ENCODE data around the gene FOXF1.

The FOXF1 gene

GRCh38 chr16:86524029-86524428, 13.7 kb downstream of the FOXF1 start:
- H3K27ac ChIP-seq = no peak overlapping the region
- no peak for TF ChIP-seq CTCF (conservative IDR thresholded peaks at IDR 0.05; ENCODE audit: low read depth)
- ChIA-PET POLR2A (ENCODE audit: low non-redundant PET) (no interaction called here), CTCF (no interaction called here)
- DNase-seq (ENCODE audit: low spot score) = no peak

- TF ChIP-seq CTCF (conservative IDR thresholded peaks at IDR 0.05; ENCODE audit: low read depth) = no peak
- ChIA-PET CTCF (no interaction called here), POLR2A (ENCODE audit: low non-redundant PET) (no interaction called here)
- no peak overlapping the region for H3K27ac ChIP-seq
- no peak for DNase-seq (ENCODE audit: low spot score)
Observed at GRCh38 chr16:86525696-86526095, 15.4 kb downstream of the FOXF1 start.

GRCh38 chr16:86527366-86527765, 17.0 kb downstream of the FOXF1 start:
- POLR2A ChIA-PET (ENCODE audit: low non-redundant PET) = no interaction called here
- no peak for DNase-seq (ENCODE audit: low spot score)
- TF ChIP-seq CTCF (conservative IDR thresholded peaks at IDR 0.05; ENCODE audit: low read depth) = no peak
- CTCF ChIA-PET = interaction anchor here (0.6 kb wide), 1 partner anchor 454 kb away, joined by 5 read pairs; no protein-coding TSS in a partner anchor
- no peak overlapping the region for H3K27ac ChIP-seq

GRCh38 chr16:86528061-86528929, 18.0 kb downstream of the FOXF1 start:
- POLR2A ChIA-PET (ENCODE audit: low non-redundant PET) = no interaction called here
- no peak for TF ChIP-seq CTCF (conservative IDR thresholded peaks at IDR 0.05; ENCODE audit: low read depth)
- DNase-seq (ENCODE audit: low spot score) = no peak
- CTCF ChIA-PET = no interaction called here
- no peak overlapping the region for H3K27ac ChIP-seq

- TF ChIP-seq CTCF (conservative IDR thresholded peaks at IDR 0.05; ENCODE audit: low read depth) = no peak
- CTCF ChIA-PET = interaction anchor here (1.3 kb wide), 1 partner anchor 11 kb away, joined by 5 read pairs; no protein-coding TSS in a partner anchor
- DNase-seq (ENCODE audit: low spot score) = no peak
- POLR2A ChIA-PET (ENCODE audit: low non-redundant PET) = no interaction called here
- no peak overlapping the region for H3K27ac ChIP-seq
Observed at GRCh38 chr16:86529160-86529559, 18.8 kb downstream of the FOXF1 start.

GRCh38 chr16:86530251-86531190, 20.2 kb downstream of the FOXF1 start:
- no peak overlapping the region for H3K27ac ChIP-seq
- no peak for DNase-seq (ENCODE audit: low spot score)
- ChIA-PET CTCF (interaction anchor here (1.1 to 1.3 kb wide), 2 partner anchors 13 kb away, joined by 3 to 5 read pairs; no protein-coding TSS in a partner anchor), POLR2A (ENCODE audit: low non-redundant PET) (no interaction called here)
- no peak for TF ChIP-seq CTCF (conservative IDR thresholded peaks at IDR 0.05; ENCODE audit: low read depth)
